HEK293T (cell line): ENCODE measurements around the gene FZD7.
A peak's percentile ranks its signal among the peaks of the same experiment; 100 is the strongest.

Source experiments
- CTCF ChIA-PET: fragments of 350-600 bp; formaldehyde crosslinking; extraction: SDS; loops from one replicate; lab custom pipeline; 2021; ENCODE audit warnings: antibody characterized with exemption, inconsistent platforms; lab: Yijun Ruan, JAX
- POLR2A ChIA-PET: fragments of 350-600 bp; formaldehyde crosslinking; extraction: SDS; loops from one replicate; lab custom pipeline; 2020; ENCODE audit warnings: antibody characterized with exemption, inconsistent platforms; lab: Yijun Ruan, JAX
- DNase-seq: peaks from one replicate; pipeline ENCODE4 v3.0.0; 2012; ENCODE audit warnings: mixed read lengths; ENCODE audit errors: extremely low spot score
- ARNT ChIP-seq: fragments of 450-650 bp; IDR thresholded peaks from 2 replicates; pipeline ENCODE4 v1.6.1; 2017; ENCODE audit warnings: mild to moderate bottlenecking
- BHLHE40 ChIP-seq: fragments of 450-650 bp; IDR thresholded peaks from 2 replicates; pipeline ENCODE4 v1.6.1; 2016; ENCODE audit warnings: mild to moderate bottlenecking, moderate library complexity, borderline replicate concordance
- CTBP1 ChIP-seq: fragments of 450-650 bp; IDR thresholded peaks from 2 replicates; pipeline ENCODE4 v1.6.1; 2016; ENCODE audit warnings: borderline replicate concordance
- ELF4 ChIP-seq: fragments of 450-650 bp; IDR thresholded peaks from 2 replicates; pipeline ENCODE4 v1.6.1; 2017; ENCODE audit warnings: antibody characterized with exemption
- FOXA1 ChIP-seq: fragments of 450-650 bp; IDR thresholded peaks from 2 replicates; pipeline ENCODE4 v1.6.1; 2016; ENCODE audit warnings: mild to moderate bottlenecking
- FOXK2 ChIP-seq: fragments of 450-650 bp; IDR thresholded peaks from 2 replicates; pipeline ENCODE4 v1.6.1; 2016; ENCODE audit warnings: mild to moderate bottlenecking
- FOXM1 ChIP-seq: fragments of 450-650 bp; IDR thresholded peaks from 2 replicates; pipeline ENCODE4 v1.6.1; 2017; ENCODE audit warnings: mild to moderate bottlenecking, borderline replicate concordance
- HDGF ChIP-seq: fragments of 450-650 bp; IDR thresholded peaks from 2 replicates; pipeline ENCODE4 v1.6.1; 2017; ENCODE audit warnings: antibody characterized with exemption, borderline replicate concordance
- L3MBTL2 ChIP-seq: fragments of 450-650 bp; conservative IDR thresholded peaks from 2 replicates; pipeline ENCODE4 v1.6.1; 2016; ENCODE audit warnings: mild to moderate bottlenecking
- LEF1 ChIP-seq: fragments of 450-650 bp; IDR thresholded peaks from 2 replicates; pipeline ENCODE4 v1.6.1; 2017; ENCODE audit warnings: mild to moderate bottlenecking, borderline replicate concordance
- NFRKB ChIP-seq: fragments of 450-650 bp; IDR thresholded peaks from 2 replicates; pipeline ENCODE4 v1.6.1; 2016; ENCODE audit warnings: mild to moderate bottlenecking, moderate library complexity
- SP1 ChIP-seq: fragments of 450-650 bp; IDR thresholded peaks from 2 replicates; pipeline ENCODE4 v1.6.1; 2017
- SUZ12 ChIP-seq: fragments of 450-650 bp; IDR thresholded peaks from 2 replicates; pipeline ENCODE4 v1.6.1; 2016; ENCODE audit warnings: mild to moderate bottlenecking
- TARDBP ChIP-seq: fragments of 450-650 bp; IDR thresholded peaks from 2 replicates; pipeline ENCODE4 v1.6.1; 2016
- ZNF384 ChIP-seq: fragments of 450-650 bp; IDR thresholded peaks from 2 replicates; pipeline ENCODE4 v1.6.1; 2016
- TF ChIP-seq, protein P1 (sequence below): fragments of 450-650 bp; IDR thresholded peaks from 2 replicates; pipeline ENCODE4 v1.6.1; 2016

Gene FZD7

DNA sequence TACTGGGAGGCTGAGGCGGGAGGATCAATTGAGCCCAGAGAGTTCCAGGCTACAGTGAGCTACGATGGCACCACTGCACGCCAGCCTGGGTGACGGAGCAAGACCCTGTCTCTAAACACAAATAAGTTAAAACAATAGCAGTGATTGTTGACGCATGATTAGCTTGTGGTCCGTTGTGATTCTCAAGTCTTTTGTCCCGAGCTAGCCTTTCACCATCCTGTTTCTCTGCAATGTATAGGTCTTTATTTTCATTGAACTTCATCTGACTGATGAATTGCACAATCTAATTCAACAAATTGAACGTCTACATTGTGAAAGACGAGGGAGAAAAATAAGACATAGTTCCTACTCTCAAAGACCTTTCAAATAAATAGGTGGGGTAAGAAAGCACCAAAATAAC is 8.8 kb upstream of the FZD7 start:
- CTCF ChIA-PET, result no interaction called here
- POLR2A ChIA-PET, result no interaction called here
- DNase-seq, result no peak
- TF ChIP-seq, protein P1, sequence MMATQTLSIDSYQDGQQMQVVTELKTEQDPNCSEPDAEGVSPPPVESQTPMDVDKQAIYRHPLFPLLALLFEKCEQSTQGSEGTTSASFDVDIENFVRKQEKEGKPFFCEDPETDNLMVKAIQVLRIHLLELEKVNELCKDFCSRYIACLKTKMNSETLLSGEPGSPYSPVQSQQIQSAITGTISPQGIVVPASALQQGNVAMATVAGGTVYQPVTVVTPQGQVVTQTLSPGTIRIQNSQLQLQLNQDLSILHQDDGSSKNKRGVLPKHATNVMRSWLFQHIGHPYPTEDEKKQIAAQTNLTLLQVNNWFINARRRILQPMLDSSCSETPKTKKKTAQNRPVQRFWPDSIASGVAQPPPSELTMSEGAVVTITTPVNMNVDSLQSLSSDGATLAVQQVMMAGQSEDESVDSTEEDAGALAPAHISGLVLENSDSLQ, result no peak
- TF ChIP-seq SP1 (no peak), LEF1 (no peak), SUZ12 (no peak), ARNT (no peak), FOXA1 (no peak), CTBP1 (no peak), BHLHE40 (no peak), NFRKB (no peak), L3MBTL2 (no peak), FOXM1 (no peak), TARDBP (no peak), FOXK2 (no peak)

DNA sequence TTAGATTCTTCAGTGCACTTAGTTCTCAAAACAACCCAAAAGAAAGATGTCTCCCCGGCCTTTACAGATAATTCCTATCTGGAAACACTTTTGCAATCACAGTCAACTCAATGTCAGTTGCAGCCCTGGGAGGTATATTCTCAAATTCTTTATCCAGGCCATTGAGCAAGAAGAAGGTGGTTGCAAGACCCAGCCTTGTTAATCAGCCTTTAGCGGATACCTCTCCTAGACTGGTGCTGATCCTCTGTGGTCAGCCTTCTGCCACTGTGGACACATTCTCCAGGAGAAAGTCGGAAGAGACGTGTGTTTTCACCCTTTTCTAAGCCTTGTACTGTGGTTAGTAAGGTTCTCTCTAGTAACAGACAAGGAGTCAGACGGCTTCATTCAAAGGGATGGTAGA is 7.8 kb upstream of the FZD7 start:
- DNase-seq, result no peak
- TF ChIP-seq BHLHE40 (no peak), NFRKB (no peak), LEF1 (no peak)
- ChIA-PET POLR2A (no interaction called here), CTCF (no interaction called here)

DNA sequence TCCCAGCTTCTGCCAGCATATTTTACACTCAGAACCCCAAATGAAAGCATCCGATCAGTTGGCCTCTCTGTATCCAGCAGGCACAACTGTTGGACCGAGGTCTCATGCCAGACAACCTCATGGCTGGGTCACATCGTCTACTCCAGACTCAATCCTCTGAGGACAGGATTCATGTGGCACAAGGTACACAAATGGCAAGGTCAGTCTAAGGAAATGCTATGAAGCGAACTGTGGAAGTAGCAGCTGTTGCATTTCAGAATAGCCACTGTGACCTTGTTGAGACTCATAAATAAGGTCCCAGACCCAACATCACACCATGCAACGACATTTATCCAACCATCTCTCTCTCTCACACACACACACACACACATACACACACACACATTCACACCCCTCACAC is 7.1 kb upstream of the FZD7 start:
- TF ChIP-seq TARDBP (no peak), BHLHE40 (no peak), ZNF384 (no peak), ELF4 (no peak), NFRKB (no peak), CTBP1 (no peak)
- CTCF ChIA-PET, result no interaction called here
- DNase-seq, result no peak
- POLR2A ChIA-PET, result no interaction called here

DNA sequence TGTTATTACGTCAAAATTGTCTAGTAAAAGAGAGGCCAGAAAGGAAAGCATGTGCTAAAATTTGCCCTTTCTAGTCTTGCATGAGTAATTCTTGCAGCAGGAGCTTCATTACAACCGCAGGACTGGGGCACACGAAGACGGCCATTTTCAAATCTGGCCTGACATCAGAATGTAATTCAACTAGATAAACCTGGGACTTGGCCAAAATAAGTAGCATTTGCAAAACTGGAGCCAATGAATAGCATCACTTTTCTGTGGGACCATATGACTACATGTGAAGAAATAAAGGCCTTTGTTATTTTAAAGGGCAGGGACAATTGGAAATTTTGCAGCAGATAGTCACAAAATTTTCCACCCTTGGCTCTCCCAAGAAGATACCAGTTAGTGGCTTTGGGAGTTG is 3.0 kb upstream of the FZD7 start:
- DNase-seq, result no peak
- CTCF ChIA-PET, result no interaction called here
- TF ChIP-seq CTBP1 (no peak), FOXM1 (no peak), SP1 (no peak), BHLHE40 (no peak), FOXK2 (no peak), ELF4 (no peak), ARNT (no peak), FOXA1 (no peak), HDGF (no peak), NFRKB (no peak), TARDBP (no peak), SUZ12 (no peak), ZNF384 (no peak)
- TF ChIP-seq, protein P1, result no peak
- POLR2A ChIA-PET, result no interaction called here

DNA sequence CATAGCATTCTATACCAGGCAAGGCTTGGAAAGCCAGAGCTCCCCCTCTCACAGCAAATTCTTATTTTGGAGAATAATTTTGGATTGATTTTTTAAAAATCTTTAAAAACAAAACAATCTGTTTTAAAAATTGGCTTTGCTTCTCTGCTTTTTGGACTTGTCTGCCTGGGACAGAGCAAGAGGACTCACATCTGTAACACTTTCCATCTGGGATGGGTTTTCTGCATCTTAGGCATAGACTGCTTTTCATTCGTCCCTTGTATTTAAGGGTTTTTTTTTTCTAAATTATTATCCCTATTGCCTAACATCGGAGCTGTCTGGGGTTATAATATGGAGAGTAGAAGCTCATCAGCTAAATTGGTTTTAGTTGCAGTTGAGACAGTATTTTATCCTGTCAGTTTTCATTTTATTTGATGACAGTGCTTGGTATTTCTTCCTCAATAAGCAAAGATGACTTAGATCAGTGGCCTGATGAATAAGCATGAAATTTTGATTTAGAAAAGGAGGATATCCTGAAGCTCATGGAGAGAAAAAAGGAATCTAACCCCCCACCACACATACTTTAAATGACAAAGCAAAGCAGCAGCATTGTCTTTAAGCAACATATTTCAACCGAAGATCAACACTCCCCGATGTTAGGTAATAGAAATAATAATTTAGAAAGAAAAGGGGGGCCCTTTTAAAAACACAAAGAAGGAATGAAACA is 2.3 kb upstream of the FZD7 start:
- TF ChIP-seq, protein P1, result 0 out of 2 replicates have a peak, but pooled peaks have one; percentile 6
- no peak for TF ChIP-seq NFRKB
- POLR2A ChIA-PET, result no interaction called here
- CTCF ChIA-PET, result no interaction called here
- no peak for DNase-seq

DNA sequence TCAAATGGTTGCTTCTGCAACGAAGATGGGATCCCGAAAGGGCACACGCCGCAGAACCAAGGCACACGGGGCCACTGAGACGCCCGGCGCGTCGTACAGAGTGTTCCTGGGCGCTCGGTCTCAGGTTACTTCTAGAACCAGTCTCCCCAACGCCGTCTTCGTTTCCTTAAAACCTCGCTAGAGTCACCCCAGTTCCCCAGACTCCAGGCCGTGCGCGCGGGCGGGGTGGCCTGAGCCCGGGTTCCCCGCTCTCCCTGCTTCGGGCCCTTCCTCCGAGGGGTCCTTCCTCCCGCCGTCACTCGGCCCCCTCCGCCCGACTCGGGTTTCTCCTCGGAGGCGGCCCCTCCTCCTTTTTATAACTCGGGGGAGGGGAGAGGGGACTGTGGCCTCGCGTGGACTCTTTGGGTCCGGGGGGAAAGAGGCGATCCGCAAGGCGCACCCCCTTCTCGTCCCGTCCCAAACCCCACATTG is 774 bp upstream of the FZD7 start:
- no peak for TF ChIP-seq HDGF
- TF ChIP-seq L3MBTL2, result peak; percentile 70
- CTCF ChIA-PET, result no interaction called here
- POLR2A ChIA-PET, result no interaction called here
- DNase-seq, result peak; percentile 55

DNA sequence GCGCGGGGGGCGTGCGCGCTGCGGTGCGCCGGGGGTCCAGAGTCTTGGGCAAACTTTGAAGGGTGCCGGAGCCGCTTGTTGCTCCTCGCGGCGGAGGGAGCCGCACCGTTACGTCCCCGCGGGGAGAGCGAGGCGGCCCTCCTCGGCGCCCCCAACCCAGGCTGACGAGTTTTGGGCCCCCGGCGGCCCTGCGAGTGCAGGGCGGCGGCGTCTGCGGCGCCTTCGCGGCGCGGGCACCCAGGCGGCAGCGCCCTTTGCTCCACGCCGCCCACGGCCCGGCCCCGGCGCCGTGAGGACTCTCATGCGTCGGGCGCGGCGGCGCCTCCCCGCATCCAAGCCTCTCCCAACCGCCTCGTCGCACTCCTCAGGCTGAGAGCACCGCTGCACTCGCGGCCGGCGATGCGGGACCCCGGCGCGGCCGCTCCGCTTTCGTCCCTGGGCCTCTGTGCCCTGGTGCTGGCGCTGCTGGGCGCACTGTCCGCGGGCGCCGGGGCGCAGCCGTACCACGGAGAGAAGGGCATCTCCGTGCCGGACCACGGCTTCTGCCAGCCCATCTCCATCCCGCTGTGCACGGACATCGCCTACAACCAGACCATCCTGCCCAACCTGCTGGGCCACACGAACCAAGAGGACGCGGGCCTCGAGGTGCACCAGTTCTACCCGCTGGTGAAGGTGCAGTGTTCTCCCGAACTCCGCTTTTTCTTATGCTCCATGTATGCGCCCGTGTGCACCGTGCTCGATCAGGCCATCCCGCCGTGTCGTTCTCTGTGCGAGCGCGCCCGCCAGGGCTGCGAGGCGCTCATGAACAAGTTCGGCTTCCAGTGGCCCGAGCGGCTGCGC is 814 bp downstream of the FZD7 start:
- DNase-seq, result peak; percentile 42
- CTCF ChIA-PET, result no interaction called here
- POLR2A ChIA-PET, result no interaction called here
- TF ChIP-seq BHLHE40, result no peak
- TF ChIP-seq, protein P1, result no peak
- TF ChIP-seq ZNF384, result no peak
- no peak for TF ChIP-seq CTBP1
- no peak for TF ChIP-seq ELF4
- TF ChIP-seq FOXM1, result no peak; the same call in 1 of the 2 replicates
- TF ChIP-seq SUZ12, result no peak
- no peak for TF ChIP-seq LEF1
- no peak for TF ChIP-seq ARNT
- TF ChIP-seq NFRKB, result no peak
- TF ChIP-seq HDGF, result no peak
- no peak for TF ChIP-seq FOXK2
